GM12872 (cell line): ENCODE measurements around the gene MYO3B.

Experiments used
- TF ChIP-seq, protein P1 (sequence below): IDR thresholded peaks from 3 replicates; pipeline ENCODE4 v1.5.1; 2011; ENCODE audit warnings: low read depth, mild to moderate bottlenecking, low read length, moderate library complexity; ENCODE audit not compliant: insufficient read depth

MYO3B gene

DNA sequence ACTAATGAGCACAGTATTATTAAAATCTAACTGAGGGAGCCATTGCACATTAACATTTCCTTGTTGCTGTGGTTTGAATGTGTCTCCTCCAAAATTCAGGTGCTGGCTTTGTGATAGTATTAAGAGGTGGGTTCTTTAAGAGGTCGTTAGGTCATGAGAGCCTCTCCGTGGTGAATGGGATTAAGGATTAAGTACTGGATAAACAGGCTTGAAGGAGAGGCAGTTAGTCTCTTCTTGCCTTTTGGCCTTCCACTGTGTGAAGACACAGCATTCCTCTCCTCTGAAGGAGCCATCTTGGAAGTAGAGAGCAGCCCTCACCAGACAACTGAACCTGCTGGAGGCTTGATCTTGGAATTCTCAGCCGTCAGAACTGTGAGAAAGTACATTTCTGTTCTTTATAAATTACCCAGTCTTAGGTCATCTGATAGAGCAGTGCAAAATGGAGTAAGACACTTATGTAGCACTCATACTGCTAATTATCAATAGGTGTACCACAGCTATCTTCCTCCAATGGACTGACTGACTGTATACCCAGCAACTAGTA is 182.7 kb downstream of the MYO3B start:
- TF ChIP-seq, protein P1, sequence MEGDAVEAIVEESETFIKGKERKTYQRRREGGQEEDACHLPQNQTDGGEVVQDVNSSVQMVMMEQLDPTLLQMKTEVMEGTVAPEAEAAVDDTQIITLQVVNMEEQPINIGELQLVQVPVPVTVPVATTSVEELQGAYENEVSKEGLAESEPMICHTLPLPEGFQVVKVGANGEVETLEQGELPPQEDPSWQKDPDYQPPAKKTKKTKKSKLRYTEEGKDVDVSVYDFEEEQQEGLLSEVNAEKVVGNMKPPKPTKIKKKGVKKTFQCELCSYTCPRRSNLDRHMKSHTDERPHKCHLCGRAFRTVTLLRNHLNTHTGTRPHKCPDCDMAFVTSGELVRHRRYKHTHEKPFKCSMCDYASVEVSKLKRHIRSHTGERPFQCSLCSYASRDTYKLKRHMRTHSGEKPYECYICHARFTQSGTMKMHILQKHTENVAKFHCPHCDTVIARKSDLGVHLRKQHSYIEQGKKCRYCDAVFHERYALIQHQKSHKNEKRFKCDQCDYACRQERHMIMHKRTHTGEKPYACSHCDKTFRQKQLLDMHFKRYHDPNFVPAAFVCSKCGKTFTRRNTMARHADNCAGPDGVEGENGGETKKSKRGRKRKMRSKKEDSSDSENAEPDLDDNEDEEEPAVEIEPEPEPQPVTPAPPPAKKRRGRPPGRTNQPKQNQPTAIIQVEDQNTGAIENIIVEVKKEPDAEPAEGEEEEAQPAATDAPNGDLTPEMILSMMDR = no peak

DNA sequence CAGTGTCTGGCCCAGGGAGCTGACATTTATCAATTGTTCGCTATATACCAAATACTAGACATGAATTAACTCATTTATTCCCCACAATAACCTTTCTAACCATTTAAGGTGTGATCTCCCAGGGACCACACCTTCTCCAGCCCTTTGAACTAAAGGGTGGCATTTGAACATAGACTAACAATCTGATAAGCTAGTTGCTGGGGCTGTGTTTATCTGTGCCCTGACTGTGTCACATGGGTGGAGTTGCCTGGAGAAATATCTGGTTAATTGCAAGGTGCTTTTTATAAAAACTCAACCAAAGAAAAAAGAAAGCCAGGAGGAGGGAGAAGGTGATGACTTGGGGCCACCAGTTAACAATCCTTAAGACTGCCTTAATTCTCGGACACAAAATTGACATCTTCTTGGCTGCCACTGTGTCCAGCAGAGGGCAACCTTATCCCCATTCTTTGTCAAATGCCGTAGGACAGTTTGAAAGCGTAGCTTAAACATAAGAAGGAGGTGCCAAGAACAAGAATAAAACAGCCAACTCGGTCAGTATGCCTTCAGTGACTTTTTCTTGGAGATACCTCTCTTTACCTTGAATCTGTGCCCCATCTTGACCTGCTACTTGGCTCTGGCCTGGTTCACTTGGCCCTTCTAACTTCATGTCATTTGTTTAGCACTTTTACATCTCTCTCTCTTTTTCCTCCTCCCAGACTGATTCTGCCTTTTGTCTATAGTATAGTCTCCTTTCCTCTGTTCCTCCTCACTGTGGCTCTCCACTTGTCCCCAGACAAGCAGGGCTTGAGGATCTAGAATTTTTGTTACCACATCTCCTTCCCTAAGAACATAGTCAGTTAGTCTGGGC is 183.4 kb downstream of the MYO3B start:
- TF ChIP-seq, protein P1 = peak; percentile 86

DNA sequence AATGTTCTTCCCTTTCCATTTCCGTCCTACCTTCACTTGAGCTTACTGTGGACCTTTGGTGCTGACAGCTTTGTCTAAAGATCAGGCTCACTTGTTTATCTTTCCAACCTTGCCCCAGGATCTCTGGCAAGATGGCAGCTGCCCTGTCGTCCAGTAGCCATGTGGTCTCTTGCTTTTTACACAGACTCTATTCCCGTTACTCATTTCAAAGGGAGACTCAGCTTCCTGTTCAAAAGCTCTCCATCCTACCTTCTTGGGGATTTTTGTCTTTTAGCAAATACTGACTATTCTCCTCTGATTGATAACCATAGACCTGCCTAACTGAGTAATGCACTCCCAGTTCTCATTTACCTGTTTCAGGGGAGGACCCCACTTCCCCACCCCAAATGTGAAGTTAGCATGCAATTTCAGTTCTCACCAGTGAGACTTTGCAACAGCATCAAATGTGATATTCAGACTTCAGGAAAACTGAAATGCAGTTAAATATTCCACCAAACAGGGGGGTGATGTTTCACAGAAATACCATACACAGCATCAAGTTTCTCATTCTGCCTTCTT is 184.4 kb downstream of the MYO3B start:
- TF ChIP-seq, protein P1 = no peak

DNA sequence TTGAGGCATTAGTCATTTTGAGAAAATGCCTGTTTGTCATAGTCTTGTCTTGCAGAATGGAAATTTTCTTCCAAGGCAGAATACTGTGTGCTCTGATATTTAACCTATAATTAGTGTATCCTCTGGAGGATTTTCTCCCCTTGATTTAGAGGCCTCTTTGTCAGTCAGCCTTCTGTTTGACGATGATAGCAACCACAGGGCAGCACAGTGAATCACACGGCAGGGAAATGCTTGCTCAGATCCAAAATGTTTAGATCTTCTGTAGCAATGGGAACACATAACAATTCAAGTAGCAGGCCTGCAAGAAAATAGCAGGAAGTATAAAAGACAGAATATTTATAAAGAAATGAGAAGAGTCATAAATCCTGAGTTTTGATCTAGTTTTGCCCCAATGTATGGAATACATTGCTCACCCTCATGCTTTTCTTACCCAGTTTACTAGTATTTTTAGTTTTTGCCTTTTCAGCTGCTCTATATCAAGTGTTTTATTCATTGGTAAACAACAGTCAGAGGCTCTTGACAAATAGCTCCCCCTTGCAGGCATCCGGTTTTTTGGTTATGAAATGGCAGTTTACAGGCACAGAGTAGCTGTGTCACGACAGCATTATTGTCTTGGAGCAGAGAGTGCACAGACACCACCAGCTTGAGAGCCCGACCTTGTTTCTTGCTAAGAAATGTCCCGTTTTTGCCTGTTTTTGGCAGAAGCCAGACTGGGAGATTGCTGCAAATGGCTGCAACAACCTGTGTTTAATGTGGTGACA is 185.1 kb downstream of the MYO3B start:
- TF ChIP-seq, protein P1 = no peak

DNA sequence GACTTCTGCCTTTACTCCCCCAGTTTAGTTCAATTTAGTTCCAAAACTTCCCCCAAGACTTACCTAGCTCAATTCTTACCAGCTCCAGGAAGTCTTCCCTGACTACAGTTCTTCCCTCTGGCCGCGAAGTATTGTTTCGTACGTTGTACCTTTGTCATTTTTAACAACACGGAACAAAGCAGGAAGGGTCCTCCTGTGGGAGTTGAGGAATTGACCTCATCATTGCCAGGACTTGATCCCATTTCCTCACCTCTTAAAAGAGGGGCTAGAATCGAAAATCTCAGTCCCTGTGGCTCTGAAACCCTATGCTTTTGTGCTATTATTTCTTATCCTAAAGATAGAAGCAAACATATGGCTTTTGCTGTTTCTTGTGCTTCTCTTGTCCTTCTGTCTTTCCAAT is 187.1 kb downstream of the MYO3B start:
- TF ChIP-seq, protein P1 = no peak

DNA sequence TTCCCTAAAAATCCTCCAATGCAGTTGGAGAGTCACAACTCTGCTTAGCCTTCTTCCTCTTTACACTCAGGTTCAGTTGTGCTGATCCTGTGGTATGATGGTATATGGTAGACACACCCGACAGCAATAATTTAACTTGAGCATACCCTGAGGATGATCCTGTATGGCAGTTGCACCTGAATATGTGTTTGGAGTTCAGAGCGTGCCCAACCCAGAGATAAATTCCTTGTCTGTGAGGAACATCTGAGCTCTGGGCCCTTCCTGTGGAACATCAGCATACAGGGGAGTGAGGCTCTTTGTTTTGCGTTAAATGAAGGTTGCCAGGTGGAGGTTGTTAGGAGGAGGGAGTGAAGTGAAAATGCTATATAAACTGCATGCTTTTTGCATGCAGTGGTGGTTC is 187.7 kb downstream of the MYO3B start:
- TF ChIP-seq, protein P1 = no peak

DNA sequence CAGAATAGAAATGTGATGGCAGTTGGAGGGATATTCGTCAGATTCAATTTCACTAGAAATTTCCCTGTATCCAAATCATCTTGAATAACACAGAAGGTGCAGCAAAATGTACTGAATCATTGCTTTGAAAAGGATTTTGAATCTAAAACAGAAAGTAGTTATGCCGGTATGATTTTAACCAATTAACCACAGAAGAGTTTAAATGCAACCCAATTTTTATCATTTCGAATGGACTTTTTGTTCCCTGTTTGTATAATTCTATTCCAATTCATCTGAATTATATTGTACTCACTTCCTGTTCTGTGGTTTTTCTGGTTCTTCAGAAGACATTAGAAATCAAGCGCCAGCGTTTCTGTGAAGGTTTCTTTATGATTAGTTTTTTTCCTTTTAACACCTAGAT is 190.4 kb downstream of the MYO3B start:
- TF ChIP-seq, protein P1 = no peak
